ENCODE data around the gene JADE1. TPM values are rescaled to one million over a fixed set of nuclear protein-coding genes. Genes with fewer than 3 reads are reported as not detected.

JADE1 gene
- total and polyA plus RNA-seq, 2 donors (not counting 1 experiment from before 2014, with no cell fraction given): 36.2 to 49.9 TPM

DNA sequence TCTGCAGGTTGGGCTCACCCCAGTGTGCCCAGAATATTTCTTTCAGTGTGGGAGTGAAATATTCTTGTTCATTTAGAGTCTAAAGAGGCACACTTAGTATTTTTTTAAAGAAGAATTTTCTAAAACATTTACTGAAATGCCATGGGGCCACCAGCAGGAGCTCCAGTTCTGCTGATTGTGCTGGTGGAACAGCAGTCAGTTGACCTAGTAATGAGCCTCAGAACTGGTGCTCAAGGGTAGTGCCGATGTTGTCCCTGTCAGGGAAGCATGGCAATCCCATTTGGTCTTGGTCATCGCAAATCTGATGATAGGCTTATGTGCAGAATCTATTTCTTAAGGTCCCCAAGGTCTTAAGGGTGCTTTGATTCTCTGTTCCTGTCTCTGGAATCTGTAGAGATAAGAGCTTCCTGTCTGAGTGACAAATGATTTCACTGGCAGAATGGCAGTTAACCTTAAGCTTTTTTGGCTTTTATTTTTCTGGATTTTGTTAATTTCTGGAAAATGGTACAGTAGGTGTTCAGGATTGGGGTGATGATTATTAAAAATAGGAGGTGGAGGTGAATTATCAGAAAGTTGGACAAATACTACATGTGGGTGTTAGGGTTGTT, 31.3 kb downstream of the JADE1 start:
- peaks cover 4% of the 10 kb centered on the region for H3K4me1 ChIP-seq (ENCODE audit: control insufficient read depth, extremely low read depth, insufficient read depth, low read length)
- no peaks in the 10 kb centered on the region for H3K9me3 ChIP-seq (ENCODE audit: control insufficient read depth, insufficient read depth, low read depth, low read length)
- no peak for TF ChIP-seq EZH2 (IDR thresholded peaks at IDR 0.05; ENCODE audit: low read length, missing control alignments)
- TF ChIP-seq, protein P1, sequence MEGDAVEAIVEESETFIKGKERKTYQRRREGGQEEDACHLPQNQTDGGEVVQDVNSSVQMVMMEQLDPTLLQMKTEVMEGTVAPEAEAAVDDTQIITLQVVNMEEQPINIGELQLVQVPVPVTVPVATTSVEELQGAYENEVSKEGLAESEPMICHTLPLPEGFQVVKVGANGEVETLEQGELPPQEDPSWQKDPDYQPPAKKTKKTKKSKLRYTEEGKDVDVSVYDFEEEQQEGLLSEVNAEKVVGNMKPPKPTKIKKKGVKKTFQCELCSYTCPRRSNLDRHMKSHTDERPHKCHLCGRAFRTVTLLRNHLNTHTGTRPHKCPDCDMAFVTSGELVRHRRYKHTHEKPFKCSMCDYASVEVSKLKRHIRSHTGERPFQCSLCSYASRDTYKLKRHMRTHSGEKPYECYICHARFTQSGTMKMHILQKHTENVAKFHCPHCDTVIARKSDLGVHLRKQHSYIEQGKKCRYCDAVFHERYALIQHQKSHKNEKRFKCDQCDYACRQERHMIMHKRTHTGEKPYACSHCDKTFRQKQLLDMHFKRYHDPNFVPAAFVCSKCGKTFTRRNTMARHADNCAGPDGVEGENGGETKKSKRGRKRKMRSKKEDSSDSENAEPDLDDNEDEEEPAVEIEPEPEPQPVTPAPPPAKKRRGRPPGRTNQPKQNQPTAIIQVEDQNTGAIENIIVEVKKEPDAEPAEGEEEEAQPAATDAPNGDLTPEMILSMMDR (conservative IDR thresholded peaks at IDR 0.05 in 1 of 2, IDR thresholded peaks at IDR 0.05 in 1 of 2; ENCODE audit: low read depth in 1 of 2, low read length in 2 of 2): no peak
- H2AFZ ChIP-seq (ENCODE audit: low read length): no peak overlapping the region
- H3K27ac ChIP-seq (ENCODE audit: insufficient read depth, low read length): no peak overlapping the region
- H3K4me2 ChIP-seq (ENCODE audit: extremely low read depth, insufficient read depth, low read length): no peak overlapping the region
- no peaks in the 10 kb centered on the region for H4K20me1 ChIP-seq (ENCODE audit: control insufficient read depth, extremely low read depth, insufficient read depth, low read length)
- H3K27me3 ChIP-seq (ENCODE audit: control insufficient read depth, insufficient read depth, low read length): no peaks in the 10 kb centered on the region
- DNase-seq (ENCODE audit: low read depth in 2 of 2): no peak
- no peak overlapping the region for H3K9ac ChIP-seq (ENCODE audit: insufficient read depth, low read length)
- H3K79me2 ChIP-seq (ENCODE audit: control insufficient read depth, insufficient read depth, low read length): peaks cover 74% of the 10 kb centered on the region
- H3K36me3 ChIP-seq (ENCODE audit: control insufficient read depth, insufficient read depth, low read length): peaks cover 6% of the 10 kb centered on the region
- H3K4me3 ChIP-seq (replicated peaks in 1 of 4; ENCODE audit: control extremely low read depth in 1 of 4, insufficient read depth in 1 of 4, low read depth in 3 of 4, low read length in 4 of 4): no peak overlapping the region

DNA sequence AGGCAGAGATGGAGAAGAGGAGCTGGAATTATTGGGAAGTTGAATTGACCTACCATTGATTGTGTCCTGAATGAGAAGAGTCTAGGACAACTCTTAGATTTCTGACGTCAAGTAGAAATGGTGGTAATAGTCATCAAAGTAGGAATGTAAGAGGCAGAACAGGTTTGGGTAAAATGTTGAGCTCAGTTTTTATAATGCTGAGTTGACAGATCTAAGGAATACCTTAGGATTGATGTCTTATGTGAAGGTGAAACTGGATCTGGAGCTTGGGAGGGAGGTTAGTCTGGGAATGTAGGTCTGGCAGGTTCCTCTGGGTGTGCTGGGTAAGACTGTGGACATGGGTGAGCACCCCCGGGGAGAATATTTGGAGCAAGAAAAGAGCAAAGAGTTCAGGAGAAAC, 31.9 kb downstream of the JADE1 start:
- Histone ChIP-seq H3K27me3 (ENCODE audit: control insufficient read depth, insufficient read depth, low read length) (no peaks in the 10 kb centered on the region), H3K27ac (ENCODE audit: insufficient read depth, low read length) (no peak overlapping the region), H3K9ac (ENCODE audit: insufficient read depth, low read length) (no peak overlapping the region), H3K9me3 (ENCODE audit: control insufficient read depth, insufficient read depth, low read depth, low read length) (no peaks in the 10 kb centered on the region), H2AFZ (ENCODE audit: low read length) (no peak overlapping the region), H3K4me1 (ENCODE audit: control insufficient read depth, extremely low read depth, insufficient read depth, low read length) (peaks cover 6% of the 10 kb centered on the region), H3K36me3 (ENCODE audit: control insufficient read depth, insufficient read depth, low read length) (peaks cover 10% of the 10 kb centered on the region), H3K4me3 (replicated peaks in 1 of 4; ENCODE audit: control extremely low read depth in 1 of 4, insufficient read depth in 1 of 4, low read depth in 3 of 4, low read length in 4 of 4) (no peak overlapping the region), H3K4me2 (ENCODE audit: extremely low read depth, insufficient read depth, low read length) (no peak overlapping the region), H3K79me2 (ENCODE audit: control insufficient read depth, insufficient read depth, low read length) (peaks cover 75% of the 10 kb centered on the region), H4K20me1 (ENCODE audit: control insufficient read depth, extremely low read depth, insufficient read depth, low read length) (no peaks in the 10 kb centered on the region)
- TF ChIP-seq, protein P1 (conservative IDR thresholded peaks at IDR 0.05 in 1 of 2, IDR thresholded peaks at IDR 0.05 in 1 of 2; ENCODE audit: low read depth in 1 of 2, low read length in 2 of 2): no peak
- no peak for TF ChIP-seq EZH2 (IDR thresholded peaks at IDR 0.05; ENCODE audit: low read length, missing control alignments)
- no peak for DNase-seq (ENCODE audit: low read depth in 2 of 2)

DNA sequence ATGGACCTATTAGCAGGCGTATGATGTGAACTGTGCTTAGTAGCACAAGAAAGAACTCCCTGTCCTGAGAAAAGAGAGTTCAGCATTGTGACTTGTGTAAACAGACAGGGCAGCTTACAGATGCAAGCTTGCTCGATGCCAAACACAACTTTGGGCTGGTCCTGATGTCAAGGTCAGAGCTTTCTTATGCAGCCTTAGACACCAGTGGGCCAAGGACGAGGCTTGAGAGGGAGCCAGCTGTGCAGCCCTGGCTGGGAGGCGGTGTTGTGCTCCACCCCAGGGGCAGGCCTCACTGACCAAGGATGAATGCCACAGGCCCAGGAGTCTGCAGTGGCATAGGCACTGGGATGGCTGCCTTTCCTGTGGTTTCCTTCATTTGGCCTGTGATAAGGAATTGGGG, 35.4 kb downstream of the JADE1 start:
- TF ChIP-seq, protein P1 (conservative IDR thresholded peaks at IDR 0.05 in 1 of 2, IDR thresholded peaks at IDR 0.05 in 1 of 2; ENCODE audit: low read depth in 1 of 2, low read length in 2 of 2): no peak
- no peak for TF ChIP-seq EZH2 (IDR thresholded peaks at IDR 0.05; ENCODE audit: low read length, missing control alignments)
- Histone ChIP-seq H3K4me3 (replicated peaks in 1 of 4; ENCODE audit: control extremely low read depth in 1 of 4, insufficient read depth in 1 of 4, low read depth in 3 of 4, low read length in 4 of 4) (no peak overlapping the region), H3K9ac (ENCODE audit: insufficient read depth, low read length) (no peak overlapping the region), H4K20me1 (ENCODE audit: control insufficient read depth, extremely low read depth, insufficient read depth, low read length) (no peaks in the 10 kb centered on the region), H3K9me3 (ENCODE audit: control insufficient read depth, insufficient read depth, low read depth, low read length) (no peaks in the 10 kb centered on the region), H3K4me2 (ENCODE audit: extremely low read depth, insufficient read depth, low read length) (no peak overlapping the region), H3K27me3 (ENCODE audit: control insufficient read depth, insufficient read depth, low read length) (no peaks in the 10 kb centered on the region), H3K36me3 (ENCODE audit: control insufficient read depth, insufficient read depth, low read length) (peaks cover 35% of the 10 kb centered on the region), H3K4me1 (ENCODE audit: control insufficient read depth, extremely low read depth, insufficient read depth, low read length) (peaks cover 6% of the 10 kb centered on the region), H3K27ac (ENCODE audit: insufficient read depth, low read length) (no peak overlapping the region), H3K79me2 (ENCODE audit: control insufficient read depth, insufficient read depth, low read length) (peaks cover 58% of the 10 kb centered on the region), H2AFZ (ENCODE audit: low read length) (no peak overlapping the region)
- peak in 1 of 2 donors; percentile 95 for DNase-seq (ENCODE audit: low read depth in 2 of 2)
